ENCODE results near the gene MIPEP.

- no peak for TF ChIP-seq CTCF (IDR thresholded peaks at IDR 0.05; ENCODE audit: low read depth, low read length)
- no peak for TF ChIP-seq EZH2phosphoT487 (IDR thresholded peaks at IDR 0.05; ENCODE audit: low read depth)
These were observed 33.0 kb downstream of the MIPEP start for GRCh38 chr13:23856008-23856750.
